HepG2 (cell line): ENCODE measurements around the gene CBR4. TPM values are rescaled to one million over a fixed set of nuclear protein-coding genes. Genes with fewer than 3 reads are reported as not detected.

Source experiments
- AHR ChIP-seq: IDR thresholded peaks from 2 replicates; pipeline ENCODE4 v1.6.1; 2018; ENCODE audit warnings: missing genetic modification reagents, missing compliant biosample characterization
- DPF2 ChIP-seq: sonication (generic); formaldehyde crosslinking; IDR thresholded peaks from 2 replicates; pipeline ENCODE4 v1.4.0; 2020; ENCODE audit warnings: mild to moderate bottlenecking, low read depth, missing genetic modification reagents, borderline replicate concordance
- ZNF780A ChIP-seq: sonication (generic); formaldehyde crosslinking; IDR thresholded peaks from 2 replicates; pipeline ENCODE4 v1.8.0; 2022; ENCODE audit warnings: mild to moderate bottlenecking, missing genetic modification reagents, moderate library complexity
- polyA plus RNA-seq, 8 experiments: library from polyadenylated mRNA; depleted of rRNA in 3 of 8; stranded (reverse) in 7 of 8; unstranded in 1 of 8; fragments of >200 nt; fragmentation: Illumina TruSeq in 4 of 8; extraction: Trizol in 4 of 8; gene quantifications; 2 replicates each; pipeline versions ENCODE4 v1.2.1 to v1.2.3, GENCODE V29; 2011 to 2016; ENCODE audit warnings: low read depth in 4 of 8, missing spikeins in 1 of 8, mixed read lengths in 1 of 8; ENCODE audit not compliant: insufficient read depth in 1 of 8
- total RNA-seq, 5 experiments: library from RNA; depleted of rRNA; stranded (reverse); fragments of >200 nt; fragmentation: Illumina TruSeq; extraction: Trizol; gene quantifications; 2 replicates each; pipeline ENCODE4 v1.2.3, GENCODE V29; 2016; ENCODE audit warnings: low read depth in 1 of 5
- TF ChIP-seq, protein P1 (sequence below): sonication (generic); formaldehyde crosslinking; IDR thresholded peaks from 2 replicates; pipeline ENCODE4 v1.8.1; 2022; ENCODE audit warnings: mild to moderate bottlenecking, missing genetic modification reagents
- TF ChIP-seq, protein P2 (sequence below): sonication (generic); formaldehyde crosslinking; IDR thresholded peaks from 2 replicates; pipeline ENCODE4 v1.8.1; 2023; ENCODE audit warnings: mild to moderate bottlenecking, missing genetic modification reagents
- TF ChIP-seq, protein P3 (sequence below): sonication (generic); formaldehyde crosslinking; IDR thresholded peaks from 2 replicates; pipeline ENCODE4 v1.4.0; 2020; ENCODE audit warnings: missing genetic modification reagents
- TF ChIP-seq, protein P4 (sequence below): sonication (generic); formaldehyde crosslinking; IDR thresholded peaks from 2 replicates; pipeline ENCODE4 v1.5.0; 2020; ENCODE audit warnings: mild to moderate bottlenecking, missing genetic modification reagents, moderate library complexity

The CBR4 gene
- total and polyA plus RNA-seq, 2 of the 13 experiments (the other 11 are each of a cell fraction or from before 2014, with no cell fraction given), result 7.3 to 20.7 TPM

DNA sequence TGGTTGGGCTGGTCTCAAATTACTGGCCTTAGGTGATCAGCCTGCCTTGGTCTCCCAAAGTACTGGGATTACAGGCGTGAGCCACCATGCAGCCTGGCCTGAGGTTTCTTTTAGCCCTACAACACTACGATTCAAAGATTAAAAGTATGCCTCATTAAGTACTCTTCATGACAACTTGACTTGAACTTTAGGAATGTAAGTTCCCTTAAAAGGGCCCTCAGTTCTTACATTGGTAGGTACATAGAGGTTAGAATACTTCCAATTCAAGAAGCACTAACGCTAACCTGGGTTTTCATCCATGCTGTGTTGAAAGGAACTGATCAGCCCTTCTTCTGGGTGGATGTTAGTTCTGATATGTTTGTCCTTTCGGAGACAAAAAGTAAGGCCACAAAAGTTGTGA lies 15.1 kb downstream of the CBR4 start (continued):
- no peak for TF ChIP-seq DPF2 (CRISPR knock-in tag)
- TF ChIP-seq, protein P1, sequence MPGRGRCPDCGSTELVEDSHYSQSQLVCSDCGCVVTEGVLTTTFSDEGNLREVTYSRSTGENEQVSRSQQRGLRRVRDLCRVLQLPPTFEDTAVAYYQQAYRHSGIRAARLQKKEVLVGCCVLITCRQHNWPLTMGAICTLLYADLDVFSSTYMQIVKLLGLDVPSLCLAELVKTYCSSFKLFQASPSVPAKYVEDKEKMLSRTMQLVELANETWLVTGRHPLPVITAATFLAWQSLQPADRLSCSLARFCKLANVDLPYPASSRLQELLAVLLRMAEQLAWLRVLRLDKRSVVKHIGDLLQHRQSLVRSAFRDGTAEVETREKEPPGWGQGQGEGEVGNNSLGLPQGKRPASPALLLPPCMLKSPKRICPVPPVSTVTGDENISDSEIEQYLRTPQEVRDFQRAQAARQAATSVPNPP (CRISPR knock-in tag), result no peak
- TF ChIP-seq, protein P2, sequence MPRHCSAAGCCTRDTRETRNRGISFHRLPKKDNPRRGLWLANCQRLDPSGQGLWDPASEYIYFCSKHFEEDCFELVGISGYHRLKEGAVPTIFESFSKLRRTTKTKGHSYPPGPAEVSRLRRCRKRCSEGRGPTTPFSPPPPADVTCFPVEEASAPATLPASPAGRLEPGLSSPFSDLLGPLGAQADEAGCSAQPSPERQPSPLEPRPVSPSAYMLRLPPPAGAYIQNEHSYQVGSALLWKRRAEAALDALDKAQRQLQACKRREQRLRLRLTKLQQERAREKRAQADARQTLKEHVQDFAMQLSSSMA (CRISPR knock-in tag), result no peak
- no peak for TF ChIP-seq AHR (CRISPR knock-in tag)
- TF ChIP-seq, protein P3, sequence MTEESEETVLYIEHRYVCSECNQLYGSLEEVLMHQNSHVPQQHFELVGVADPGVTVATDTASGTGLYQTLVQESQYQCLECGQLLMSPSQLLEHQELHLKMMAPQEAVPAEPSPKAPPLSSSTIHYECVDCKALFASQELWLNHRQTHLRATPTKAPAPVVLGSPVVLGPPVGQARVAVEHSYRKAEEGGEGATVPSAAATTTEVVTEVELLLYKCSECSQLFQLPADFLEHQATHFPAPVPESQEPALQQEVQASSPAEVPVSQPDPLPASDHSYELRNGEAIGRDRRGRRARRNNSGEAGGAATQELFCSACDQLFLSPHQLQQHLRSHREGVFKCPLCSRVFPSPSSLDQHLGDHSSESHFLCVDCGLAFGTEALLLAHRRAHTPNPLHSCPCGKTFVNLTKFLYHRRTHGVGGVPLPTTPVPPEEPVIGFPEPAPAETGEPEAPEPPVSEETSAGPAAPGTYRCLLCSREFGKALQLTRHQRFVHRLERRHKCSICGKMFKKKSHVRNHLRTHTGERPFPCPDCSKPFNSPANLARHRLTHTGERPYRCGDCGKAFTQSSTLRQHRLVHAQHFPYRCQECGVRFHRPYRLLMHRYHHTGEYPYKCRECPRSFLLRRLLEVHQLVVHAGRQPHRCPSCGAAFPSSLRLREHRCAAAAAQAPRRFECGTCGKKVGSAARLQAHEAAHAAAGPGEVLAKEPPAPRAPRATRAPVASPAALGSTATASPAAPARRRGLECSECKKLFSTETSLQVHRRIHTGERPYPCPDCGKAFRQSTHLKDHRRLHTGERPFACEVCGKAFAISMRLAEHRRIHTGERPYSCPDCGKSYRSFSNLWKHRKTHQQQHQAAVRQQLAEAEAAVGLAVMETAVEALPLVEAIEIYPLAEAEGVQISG (CRISPR knock-in tag), result no peak
- TF ChIP-seq ZNF780A (CRISPR knock-in tag), result no peak
- TF ChIP-seq, protein P4, sequence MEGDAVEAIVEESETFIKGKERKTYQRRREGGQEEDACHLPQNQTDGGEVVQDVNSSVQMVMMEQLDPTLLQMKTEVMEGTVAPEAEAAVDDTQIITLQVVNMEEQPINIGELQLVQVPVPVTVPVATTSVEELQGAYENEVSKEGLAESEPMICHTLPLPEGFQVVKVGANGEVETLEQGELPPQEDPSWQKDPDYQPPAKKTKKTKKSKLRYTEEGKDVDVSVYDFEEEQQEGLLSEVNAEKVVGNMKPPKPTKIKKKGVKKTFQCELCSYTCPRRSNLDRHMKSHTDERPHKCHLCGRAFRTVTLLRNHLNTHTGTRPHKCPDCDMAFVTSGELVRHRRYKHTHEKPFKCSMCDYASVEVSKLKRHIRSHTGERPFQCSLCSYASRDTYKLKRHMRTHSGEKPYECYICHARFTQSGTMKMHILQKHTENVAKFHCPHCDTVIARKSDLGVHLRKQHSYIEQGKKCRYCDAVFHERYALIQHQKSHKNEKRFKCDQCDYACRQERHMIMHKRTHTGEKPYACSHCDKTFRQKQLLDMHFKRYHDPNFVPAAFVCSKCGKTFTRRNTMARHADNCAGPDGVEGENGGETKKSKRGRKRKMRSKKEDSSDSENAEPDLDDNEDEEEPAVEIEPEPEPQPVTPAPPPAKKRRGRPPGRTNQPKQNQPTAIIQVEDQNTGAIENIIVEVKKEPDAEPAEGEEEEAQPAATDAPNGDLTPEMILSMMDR (CRISPR knock-in tag), result no peak
